Measurements from ENCODE around the gene NEURL2. TPM values are rescaled to one million over a fixed set of nuclear protein-coding genes. Genes with fewer than 3 reads are reported as not detected.

Gene NEURL2
- total and polyA plus RNA-seq, 2 experiments from 2014 or later = 4.6 to 10.9 TPM

GRCh38 chr20:45913116-45913515 is 22.1 kb upstream of the NEURL2 start (continued):
- TF ChIP-seq, protein P1, sequence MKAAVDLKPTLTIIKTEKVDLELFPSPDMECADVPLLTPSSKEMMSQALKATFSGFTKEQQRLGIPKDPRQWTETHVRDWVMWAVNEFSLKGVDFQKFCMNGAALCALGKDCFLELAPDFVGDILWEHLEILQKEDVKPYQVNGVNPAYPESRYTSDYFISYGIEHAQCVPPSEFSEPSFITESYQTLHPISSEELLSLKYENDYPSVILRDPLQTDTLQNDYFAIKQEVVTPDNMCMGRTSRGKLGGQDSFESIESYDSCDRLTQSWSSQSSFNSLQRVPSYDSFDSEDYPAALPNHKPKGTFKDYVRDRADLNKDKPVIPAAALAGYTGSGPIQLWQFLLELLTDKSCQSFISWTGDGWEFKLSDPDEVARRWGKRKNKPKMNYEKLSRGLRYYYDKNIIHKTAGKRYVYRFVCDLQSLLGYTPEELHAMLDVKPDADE (IDR thresholded peaks at IDR 0.05) = no peak
- TF ChIP-seq NANOG (IDR thresholded peaks at IDR 0.05; ENCODE audit: borderline replicate concordance) (no peak), EZH2phosphoT487 (IDR thresholded peaks at IDR 0.05; ENCODE audit: unreplicated experiment) (no peak), POLR2AphosphoS5 (IDR thresholded peaks at IDR 0.05; ENCODE audit: low read depth) (no peak), ZNF331 (CRISPR knock-in tag; IDR thresholded peaks at IDR 0.05; ENCODE audit: low read depth) (no peak), EZH2 (IDR thresholded peaks at IDR 0.05; ENCODE audit: low read depth, unreplicated experiment) (no peak), STAT1 (IDR thresholded peaks at IDR 0.05; ENCODE audit: unreplicated experiment) (no peak), CTCF (conservative IDR thresholded peaks at IDR 0.05; ENCODE audit: low read depth in 2 of 2) (no peak)

DNA sequence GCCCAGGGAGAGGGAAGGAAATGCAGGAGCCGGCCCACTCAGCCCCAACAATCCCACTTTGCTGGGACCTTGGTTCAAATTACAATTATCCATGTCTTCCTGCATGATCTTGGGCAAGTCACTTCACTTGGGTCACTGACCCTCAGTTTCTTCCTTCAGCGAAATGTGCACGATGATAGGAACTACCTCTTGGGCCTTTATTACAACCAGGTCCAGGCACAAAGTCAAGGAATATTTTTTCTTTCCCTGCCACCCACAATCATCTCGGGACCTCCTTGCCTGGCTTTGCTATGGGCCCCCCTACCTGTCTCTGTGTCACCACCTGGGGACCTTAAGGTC is 21.3 kb upstream of the NEURL2 start:
- peaks cover 8% of the 10 kb centered on the region; the same call in 1 of the 2 replicates for H3F3A ChIP-seq (replicated peaks; ENCODE audit: low read depth)
- H3K36me3 ChIP-seq (ENCODE audit: insufficient read depth) = 0 out of 2 replicates have a peak, but pooled peaks cover 5% of the 10 kb centered on the region
- peaks cover 7% of the 10 kb centered on the region; the same call in 1 of the 2 replicates for H3K4me1 ChIP-seq (ENCODE audit: insufficient read depth)
- peak overlapping the region; percentile 87 for H3K4me3 Mint-ChIP-seq
- no peak for ATAC-seq
- H3K79me2 ChIP-seq (replicated peaks; ENCODE audit: insufficient read depth) = peaks cover 10% of the 10 kb centered on the region
- H3K27me3 Mint-ChIP-seq (ENCODE audit: insufficient read depth, low read depth, poor library complexity) = peaks cover 13% of the 10 kb centered on the region
- H3K4me2 ChIP-seq = peak overlapping the region; percentile 81
- peak overlapping the region; percentile 97 for H2AFZ ChIP-seq
- H3K27ac Mint-ChIP-seq = no peak overlapping the region
- H4K20me1 ChIP-seq (replicated peaks; ENCODE audit: insufficient read depth) = peaks cover 9% of the 10 kb centered on the region
- H3K4me1 Mint-ChIP-seq = peaks cover 11% of the 10 kb centered on the region; the same call in 2 of the 3 replicates
- H3K27ac ChIP-seq (ENCODE audit: low read depth) = no peak overlapping the region
- H3K9me2 ChIP-seq (ENCODE audit: insufficient read depth) = no peaks in the 10 kb centered on the region
- H3K36me3 Mint-ChIP-seq (ENCODE audit: low read depth) = peaks cover 31% of the 10 kb centered on the region
- DNase-seq (ENCODE audit: low spot score) = no peak
- TF ChIP-seq JUNB (IDR thresholded peaks at IDR 0.05; ENCODE audit: unreplicated experiment) (no peak), EZH2phosphoT487 (IDR thresholded peaks at IDR 0.05; ENCODE audit: unreplicated experiment) (no peak), ZNF114 (CRISPR knock-in tag; IDR thresholded peaks at IDR 0.05) (no peak), CREB1 (CRISPR knock-in tag; IDR thresholded peaks at IDR 0.05; ENCODE audit: low read depth) (no peak), NANOG (IDR thresholded peaks at IDR 0.05; ENCODE audit: borderline replicate concordance) (no peak), CTCF (conservative IDR thresholded peaks at IDR 0.05; ENCODE audit: low read depth in 2 of 2) (no peak)
- TF ChIP-seq, protein P1 (IDR thresholded peaks at IDR 0.05) = no peak
- no peaks in the 10 kb centered on the region for H3K27me3 ChIP-seq (ENCODE audit: insufficient read depth)
- peak overlapping the region; percentile 91 for H3K4me3 ChIP-seq
- H3K9me3 Mint-ChIP-seq = no peaks in the 10 kb centered on the region; the same call in 2 of the 3 replicates

Measured in GM23338 (cell line).